Endothelial cell (in vitro differentiated cells): ENCODE results near the gene PIF1. TPM values are rescaled to one million over a fixed set of nuclear protein-coding genes. Genes with fewer than 3 reads are reported as not detected.

Experiments used
- DNase-seq: peaks from one replicate; pipeline ENCODE4 v3.0.0; 2021; ENCODE audit warnings: low spot score
- H3K27ac Mint-ChIP-seq: one replicate; pipeline ENCODE4 v1.8.0; 2021; ENCODE audit warnings: mixed read lengths, inconsistent platforms; ENCODE audit not compliant: unreplicated experiment
- H3K27me3 Mint-ChIP-seq: one replicate; pipeline ENCODE4 v1.8.0; 2021; ENCODE audit warnings: mild to moderate bottlenecking, moderate library complexity, mixed read lengths, inconsistent platforms; ENCODE audit not compliant: unreplicated experiment
- H3K36me3 Mint-ChIP-seq: one replicate; pipeline ENCODE4 v1.8.0; 2021; ENCODE audit warnings: mild to moderate bottlenecking, low read depth, mixed read lengths, inconsistent platforms; ENCODE audit not compliant: unreplicated experiment
- H3K4me1 Mint-ChIP-seq: one replicate; pipeline ENCODE4 v1.8.0; 2021; ENCODE audit warnings: mild to moderate bottlenecking, mixed read lengths, inconsistent platforms; ENCODE audit not compliant: unreplicated experiment
- H3K4me3 Mint-ChIP-seq: one replicate; pipeline ENCODE4 v1.8.0; 2021; ENCODE audit warnings: mild to moderate bottlenecking, mixed read lengths, inconsistent platforms; ENCODE audit not compliant: unreplicated experiment
- H3K9me3 Mint-ChIP-seq: one replicate; pipeline ENCODE4 v1.8.0; 2021; ENCODE audit warnings: mixed read lengths, inconsistent platforms; ENCODE audit not compliant: unreplicated experiment
- CTCF ChIP-seq: fragments of 200-600 bp; sonication (generic); IDR thresholded peaks from one replicate; pipeline ENCODE4 v1.5.0; 2021; ENCODE audit warnings: antibody characterized with exemption; ENCODE audit not compliant: unreplicated experiment
- long read RNA-seq: library from polyadenylated mRNA; unstranded; transcript quantifications from one replicate; pipeline ENCODE4 v2.0.0, GENCODE V29; 2020; ENCODE audit not compliant: unreplicated experiment
- total RNA-seq: library from RNA; stranded (reverse); fragmentation: NEBNext Ultra II Directional; extraction: Animal tissue kit (Norgen Biotek cat#: 25700); gene quantifications from one replicate; pipeline ENCODE4 v1.2.1, GENCODE V29; 2021; ENCODE audit not compliant: unreplicated experiment

The PIF1 gene
- total RNA-seq, result 4.8 TPM
- long read RNA-seq, partial matches to known transcripts, result 1 of 2 reads
- long read RNA-seq, other reads (novel, unspliced or antisense), result 1 of 2 reads

- H3K27ac Mint-ChIP-seq, result peak within 1 kb of the TSS; percentile 92
- peak within 1 kb of the TSS; percentile 90 for H3K4me3 Mint-ChIP-seq
- H3K4me1 Mint-ChIP-seq, result peaks cover 27% of the 10 kb centered on the region
- H3K9me3 Mint-ChIP-seq, result no peaks in the 10 kb centered on the region
- peak; percentile 80 for DNase-seq
- peaks cover 6% of the 10 kb centered on the region for H3K36me3 Mint-ChIP-seq
- TF ChIP-seq CTCF, result no peak
- H3K27me3 Mint-ChIP-seq, result peaks cover 3% of the 10 kb centered on the region
Measured at GRCh38 chr15:64825431-64826294, at the start of gene PIF1. TSS of gene PIF1 (minus strand) at chr15:64825647. CDS start at chr15:64824335, 1,312 bp downstream.

- no peak overlapping the region for H3K27ac Mint-ChIP-seq
- peaks cover 12% of the 10 kb centered on the region for H3K27me3 Mint-ChIP-seq
- DNase-seq, result no peak
- peaks cover 20% of the 10 kb centered on the region for H3K4me1 Mint-ChIP-seq
- no peak for TF ChIP-seq CTCF
- H3K36me3 Mint-ChIP-seq, result peaks cover 17% of the 10 kb centered on the region
- H3K4me3 Mint-ChIP-seq, result no peak overlapping the region
- no peaks in the 10 kb centered on the region for H3K9me3 Mint-ChIP-seq
Measured at GRCh38 chr15:64870353-64870752, 44.9 kb upstream of the PIF1 start.

GRCh38 chr15:64869501-64869900 is 44.1 kb upstream of the PIF1 start:
- no peak for DNase-seq
- Mint-ChIP-seq H3K9me3 (no peaks in the 10 kb centered on the region), H3K4me3 (no peak overlapping the region), H3K27ac (no peak overlapping the region), H3K4me1 (peaks cover 14% of the 10 kb centered on the region), H3K27me3 (peaks cover 9% of the 10 kb centered on the region), H3K36me3 (peaks cover 18% of the 10 kb centered on the region)
- TF ChIP-seq CTCF, result no peak

- H3K27me3 Mint-ChIP-seq, result peaks cover 5% of the 10 kb centered on the region
- no peak overlapping the region for H3K4me3 Mint-ChIP-seq
- H3K9me3 Mint-ChIP-seq, result no peaks in the 10 kb centered on the region
- no peak for TF ChIP-seq CTCF
- H3K27ac Mint-ChIP-seq, result no peak overlapping the region
- DNase-seq, result no peak
- H3K36me3 Mint-ChIP-seq, result peaks cover 32% of the 10 kb centered on the region
- H3K4me1 Mint-ChIP-seq, result peaks cover 4% of the 10 kb centered on the region
Measured at GRCh38 chr15:64865998-64866520, 40.6 kb upstream of the PIF1 start.
